Smooth muscle cell (in vitro differentiated cells): ENCODE results near the gene HIVEP3. TPM values are rescaled to one million over a fixed set of nuclear protein-coding genes. Genes with fewer than 3 reads are reported as not detected.

Experiments used
- DNase-seq: peaks from one replicate; lab custom pipeline; 2025; ENCODE audit not compliant: unreplicated experiment; lab: John Stamatoyannopoulos, UW
- H2AFZ ChIP-seq: fragments of 200-600 bp; sonication (generic); 2 replicates; pipeline ENCODE4 v1.6.0; 2016; ENCODE audit warnings: antibody characterized with exemption, low read depth, mild to moderate bottlenecking
- H3F3A ChIP-seq: fragments of 200-600 bp; sonication (generic); 2 replicates; pipeline ENCODE4 v1.6.0; 2017; ENCODE audit warnings: antibody characterized with exemption, low read depth
- H3K27ac ChIP-seq: fragments of 200-600 bp; sonication (generic); 2 replicates; pipeline ENCODE4 v1.5.1; 2016; ENCODE audit warnings: low read depth, mild to moderate bottlenecking
- H3K27me3 ChIP-seq: fragments of 200-600 bp; sonication (generic); 2 replicates; pipeline ENCODE4 v1.6.1; 2016; ENCODE audit warnings: low read depth, mild to moderate bottlenecking
- H3K36me3 ChIP-seq: fragments of 200-600 bp; sonication (generic); 2 replicates; pipeline ENCODE4 v1.5.1; 2016; ENCODE audit warnings: low read depth
- H3K4me1 ChIP-seq: fragments of 200-600 bp; sonication (generic); 2 replicates; pipeline ENCODE4 v1.5.1; 2016; ENCODE audit warnings: low read depth
- H3K4me2 ChIP-seq: fragments of 200-600 bp; sonication (generic); 2 replicates; pipeline ENCODE4 v1.6.0; 2016; ENCODE audit warnings: mild to moderate bottlenecking
- H3K4me3 ChIP-seq: fragments of 200-600 bp; sonication (generic); 2 replicates; pipeline ENCODE4 v1.5.1; 2016; ENCODE audit warnings: mild to moderate bottlenecking
- H3K79me2 ChIP-seq: fragments of 200-600 bp; sonication (generic); 2 replicates; pipeline ENCODE4 v1.6.0; 2016; ENCODE audit warnings: low read depth, mild to moderate bottlenecking
- H3K9ac ChIP-seq: fragments of 200-600 bp; sonication (generic); 2 replicates; pipeline ENCODE4 v1.6.0; 2016; ENCODE audit warnings: low read depth
- H3K9me3 ChIP-seq: fragments of 200-600 bp; sonication (generic); replicated peaks from 2 replicates; pipeline ENCODE4 v1.5.1; 2016; ENCODE audit warnings: low read depth
- H4K20me1 ChIP-seq: fragments of 200-600 bp; sonication (generic); 2 replicates; pipeline ENCODE4 v1.6.0; 2016; ENCODE audit warnings: low read depth
- WGBS: methylation state at CpG from one replicate; pipeline ENCODE4 v1.1.7; 2016; ENCODE audit warnings: low lambda C conversion rate; 5-methylcytosine and 5-hydroxymethylcytosine counted together
- polyA plus RNA-seq: library from polyadenylated mRNA; unstranded; fragments of >200 nt; fragmentation: Nextera tagmentation; extraction: Ambion mirVana; gene quantifications from 2 replicates; pipeline ENCODE4 v1.2.1, GENCODE V29; 2016
- total RNA-seq: library from RNA; depleted of rRNA; stranded (reverse); fragments of >200 nt; gene quantifications from 2 replicates; pipeline ENCODE4 v1.2.3, GENCODE V29; 2014
- TF ChIP-seq, protein P1 (sequence below): fragments of 200-600 bp; sonication (generic); IDR thresholded peaks from 2 replicates; pipeline ENCODE4 v1.5.1; 2017; ENCODE audit warnings: borderline replicate concordance, mild to moderate bottlenecking, antibody characterized with exemption; ENCODE audit not compliant: insufficient read depth, poor library complexity, severe bottlenecking

Gene HIVEP3
- total and polyA plus RNA-seq, 2 experiments from 2014 or later = 2.1 to 6.4 TPM

DNA sequence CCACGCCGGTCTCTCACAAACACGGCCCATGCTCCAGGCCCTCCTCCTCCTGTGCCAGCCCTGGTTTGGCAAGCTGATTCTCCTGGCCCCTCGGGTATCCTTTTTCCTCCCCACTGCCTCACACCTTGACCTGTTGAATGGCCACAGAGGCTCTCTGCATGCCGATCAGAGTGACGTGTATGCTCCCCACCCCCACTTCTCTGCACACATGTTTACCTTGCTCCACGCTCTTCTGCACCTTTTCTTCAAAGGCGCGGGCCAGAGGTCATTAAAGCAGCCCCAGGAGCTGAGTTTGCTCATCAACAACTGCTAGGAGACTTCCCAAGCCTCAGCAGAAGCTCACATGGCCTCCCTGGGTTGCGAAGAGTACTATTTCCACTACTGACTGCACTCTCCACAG, 295.0 kb downstream of the HIVEP3 start:
- H3K27me3 ChIP-seq = no peaks in the 10 kb centered on the region
- no peaks in the 10 kb centered on the region for H3K9me3 ChIP-seq
- H3K4me2 ChIP-seq = peak overlapping the region; percentile 67
- peaks cover 5% of the 10 kb centered on the region for H4K20me1 ChIP-seq
- H3K27ac ChIP-seq = peak overlapping the region; percentile 74
- peaks cover 4% of the 10 kb centered on the region for H3K4me1 ChIP-seq
- TF ChIP-seq, protein P1, sequence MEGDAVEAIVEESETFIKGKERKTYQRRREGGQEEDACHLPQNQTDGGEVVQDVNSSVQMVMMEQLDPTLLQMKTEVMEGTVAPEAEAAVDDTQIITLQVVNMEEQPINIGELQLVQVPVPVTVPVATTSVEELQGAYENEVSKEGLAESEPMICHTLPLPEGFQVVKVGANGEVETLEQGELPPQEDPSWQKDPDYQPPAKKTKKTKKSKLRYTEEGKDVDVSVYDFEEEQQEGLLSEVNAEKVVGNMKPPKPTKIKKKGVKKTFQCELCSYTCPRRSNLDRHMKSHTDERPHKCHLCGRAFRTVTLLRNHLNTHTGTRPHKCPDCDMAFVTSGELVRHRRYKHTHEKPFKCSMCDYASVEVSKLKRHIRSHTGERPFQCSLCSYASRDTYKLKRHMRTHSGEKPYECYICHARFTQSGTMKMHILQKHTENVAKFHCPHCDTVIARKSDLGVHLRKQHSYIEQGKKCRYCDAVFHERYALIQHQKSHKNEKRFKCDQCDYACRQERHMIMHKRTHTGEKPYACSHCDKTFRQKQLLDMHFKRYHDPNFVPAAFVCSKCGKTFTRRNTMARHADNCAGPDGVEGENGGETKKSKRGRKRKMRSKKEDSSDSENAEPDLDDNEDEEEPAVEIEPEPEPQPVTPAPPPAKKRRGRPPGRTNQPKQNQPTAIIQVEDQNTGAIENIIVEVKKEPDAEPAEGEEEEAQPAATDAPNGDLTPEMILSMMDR = no peak
- no peak overlapping the region for H3K9ac ChIP-seq
- H3K79me2 ChIP-seq = peaks cover 14% of the 10 kb centered on the region
- H3K36me3 ChIP-seq = no peaks in the 10 kb centered on the region
- no peak for DNase-seq
- no peaks in the 10 kb centered on the region for H3F3A ChIP-seq
- WGBS = 95% methylated on average over 10 of the region's 10 CpGs
- no peak overlapping the region for H3K4me3 ChIP-seq
- no peak overlapping the region for H2AFZ ChIP-seq

DNA sequence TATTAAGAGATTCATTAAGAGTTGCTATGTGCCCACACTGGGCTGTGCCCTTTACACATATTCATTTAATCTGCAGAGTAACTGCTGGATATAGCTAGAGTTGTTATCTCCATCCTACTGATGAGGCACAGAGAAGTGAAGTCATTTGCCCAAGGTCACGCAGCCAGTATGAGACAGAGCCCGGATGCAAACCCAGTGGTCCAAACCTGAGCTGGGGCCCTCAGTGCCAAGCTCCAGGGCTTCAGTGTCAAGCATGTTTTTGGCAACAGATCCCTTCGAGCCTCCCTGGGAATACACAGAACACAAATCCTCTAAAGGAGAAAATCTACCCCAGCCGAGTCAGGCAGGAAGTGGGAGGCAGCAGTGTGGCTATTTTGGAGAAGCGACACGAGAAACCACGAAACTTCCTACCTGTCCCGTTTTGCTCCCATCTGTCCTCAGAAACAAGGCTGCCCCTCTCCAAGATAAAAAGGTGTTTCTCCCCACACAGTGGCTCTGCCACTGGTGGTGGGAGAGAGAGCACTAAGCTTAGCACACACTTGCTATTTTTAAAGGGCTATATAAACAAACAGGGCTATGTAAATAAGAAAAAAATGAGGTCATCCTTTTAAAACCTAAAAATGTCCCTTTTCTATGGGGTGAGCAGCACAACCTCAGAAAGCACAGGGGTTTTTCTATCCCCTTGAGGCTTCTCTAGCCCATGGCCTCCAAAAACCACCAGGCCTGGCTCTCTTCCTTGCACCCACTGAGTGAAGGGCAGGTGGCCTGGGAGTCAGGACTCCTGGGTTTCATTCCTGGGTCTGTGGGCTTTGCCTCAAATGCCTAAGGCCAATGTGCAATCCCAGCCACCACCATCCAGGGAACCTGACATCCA, 295.6 kb downstream of the HIVEP3 start:
- no peaks in the 10 kb centered on the region for H3K9me3 ChIP-seq
- TF ChIP-seq, protein P1 = no peak
- H2AFZ ChIP-seq = no peak overlapping the region
- H3K27ac ChIP-seq = peak overlapping the region; percentile 74
- peak overlapping the region; percentile 67 for H3K4me2 ChIP-seq
- peaks cover 12% of the 10 kb centered on the region for H3K79me2 ChIP-seq
- 27% methylated on average over 8 of the region's 8 CpGs for whole genome bisulfite sequencing
- peaks cover 5% of the 10 kb centered on the region for H4K20me1 ChIP-seq
- H3K9ac ChIP-seq = no peak overlapping the region
- no peaks in the 10 kb centered on the region for H3K27me3 ChIP-seq
- H3F3A ChIP-seq = no peaks in the 10 kb centered on the region
- no peaks in the 10 kb centered on the region for H3K36me3 ChIP-seq
- DNase-seq = no peak
- no peak overlapping the region for H3K4me3 ChIP-seq
- peaks cover 4% of the 10 kb centered on the region for H3K4me1 ChIP-seq

DNA sequence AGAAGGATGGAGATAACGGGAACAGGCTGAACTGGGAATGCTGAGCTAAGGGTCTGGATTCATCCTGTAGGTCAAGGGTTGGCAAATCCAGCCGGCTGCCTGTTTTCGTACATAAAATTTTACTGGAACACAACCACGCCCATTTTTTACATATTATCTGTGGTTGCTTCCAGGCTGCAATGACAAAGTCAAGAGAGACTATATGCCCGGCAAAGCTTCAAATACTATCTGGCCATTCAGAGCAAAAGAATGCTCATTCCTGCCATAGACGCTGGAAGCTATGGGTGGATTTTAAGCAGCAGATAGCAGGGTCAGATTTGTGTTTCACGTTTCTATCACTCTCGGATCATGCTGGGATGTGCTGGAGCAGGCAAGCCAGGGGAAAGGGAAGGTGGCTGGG, 296.3 kb downstream of the HIVEP3 start:
- Histone ChIP-seq H2AFZ (no peak overlapping the region), H3K9me3 (no peaks in the 10 kb centered on the region), H4K20me1 (peaks cover 5% of the 10 kb centered on the region), H3K9ac (no peak overlapping the region), H3K27me3 (no peaks in the 10 kb centered on the region), H3K79me2 (peaks cover 14% of the 10 kb centered on the region), H3K4me3 (no peak overlapping the region), H3K4me1 (peaks cover 4% of the 10 kb centered on the region), H3F3A (no peaks in the 10 kb centered on the region), H3K27ac (peak overlapping the region; percentile 74), H3K36me3 (no peaks in the 10 kb centered on the region), H3K4me2 (peak overlapping the region; percentile 67)
- 12% methylated on average over 8 of the region's 8 CpGs for WGBS
- no peak for DNase-seq
- TF ChIP-seq, protein P1 = no peak
